Neural progenitor cell (in vitro differentiated cells): ENCODE data around the gene RFPL4AL1.
"Not testable (repeated sequence)": the region's sequence is repeated elsewhere in the genome, so short reads cannot be mapped to it uniquely, and the experiment has no call there.

Experiments
- CTCF ChIP-seq: fragments of 200-600 bp; sonication (generic); IDR thresholded peaks from 2 replicates; pipeline ENCODE4 v1.5.1; 2017; ENCODE audit warnings: antibody characterized with exemption, mild to moderate bottlenecking
- EZH2 ChIP-seq: fragments of 200-600 bp; sonication (generic); IDR thresholded peaks from 2 replicates; pipeline ENCODE4 v1.6.1; 2017; ENCODE audit warnings: antibody characterized with exemption, mild to moderate bottlenecking, moderate library complexity

DNA sequence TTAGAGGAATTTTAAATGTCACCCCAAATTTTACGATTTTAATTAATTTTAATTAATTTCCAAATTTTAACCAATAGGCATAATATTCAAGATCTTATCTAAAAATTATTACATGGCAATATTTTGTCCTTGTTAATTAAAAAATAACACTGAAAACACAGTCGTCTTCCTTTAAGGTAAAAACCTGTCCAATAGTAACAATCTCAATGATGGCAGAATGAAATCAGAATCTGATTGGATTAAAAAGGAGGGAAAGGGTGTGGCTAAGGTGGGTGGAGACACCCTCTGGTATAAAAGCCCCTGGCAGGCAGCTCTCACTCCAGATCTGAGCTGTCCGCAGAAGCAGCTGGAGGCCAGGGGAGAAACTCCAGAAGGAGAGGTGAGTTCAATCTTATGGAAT is 10.1 kb upstream of the RFPL4AL1 start, which contains the start of gene RFPL4A:
- not testable (repeated sequence) for TF ChIP-seq CTCF, EZH2
